ENCODE data around the gene SLIT3.
A peak's percentile ranks its signal among the peaks of the same experiment; 100 is the strongest.
"Not testable (repeated sequence)": the region's sequence is repeated elsewhere in the genome, so short reads cannot be mapped to it uniquely, and the experiment has no call there.

Gene SLIT3

GRCh38 chr5:168669156-168669555 lies 631.8 kb downstream of the SLIT3 start:
- DNase-seq (ENCODE audit: low spot score), result no peak

- DNase-seq (ENCODE audit: low spot score), result no peak
These were observed 632.9 kb downstream of the SLIT3 start for GRCh38 chr5:168668078-168668477.

- DNase-seq (ENCODE audit: low spot score), result no peak
These were observed 633.6 kb downstream of the SLIT3 start for GRCh38 chr5:168667301-168667840.

- DNase-seq (ENCODE audit: low spot score), result no peak
These were observed 634.6 kb downstream of the SLIT3 start for GRCh38 chr5:168666356-168666755.

- no peak for DNase-seq (ENCODE audit: low spot score)
These were observed 637.5 kb downstream of the SLIT3 start for GRCh38 chr5:168663276-168664004.

GRCh38 chr5:168661593-168662485 lies 639.1 kb downstream of the SLIT3 start:
- DNase-seq (ENCODE audit: low spot score), result no peak

GRCh38 chr5:168660691-168661090 lies 640.2 kb downstream of the SLIT3 start:
- DNase-seq (ENCODE audit: low spot score), result no peak

- no peak for DNase-seq (ENCODE audit: low spot score)
These were observed 641.6 kb downstream of the SLIT3 start for GRCh38 chr5:168659286-168659847.

- no peak for DNase-seq (ENCODE audit: low spot score)
These were observed 642.5 kb downstream of the SLIT3 start for GRCh38 chr5:168658394-168658793.

GRCh38 chr5:168656633-168657032 lies 644.3 kb downstream of the SLIT3 start:
- no peak for DNase-seq (ENCODE audit: low spot score)

- no peak for DNase-seq (ENCODE audit: low spot score)
These were observed 645.6 kb downstream of the SLIT3 start for GRCh38 chr5:168655316-168655715.

GRCh38 chr5:168654211-168654721 lies 646.7 kb downstream of the SLIT3 start:
- DNase-seq (ENCODE audit: low spot score), result no peak

GRCh38 chr5:168653626-168654025 lies 647.3 kb downstream of the SLIT3 start:
- no peak for DNase-seq (ENCODE audit: low spot score)

- DNase-seq (ENCODE audit: low spot score), result peak; percentile 44
These were observed 649.3 kb downstream of the SLIT3 start for GRCh38 chr5:168651648-168652047.

GRCh38 chr5:168649306-168649705 lies 651.6 kb downstream of the SLIT3 start:
- DNase-seq (ENCODE audit: low spot score), result no peak

- no peak for DNase-seq (ENCODE audit: low spot score)
These were observed 652.4 kb downstream of the SLIT3 start for GRCh38 chr5:168648576-168648975.

GRCh38 chr5:168648016-168648415 lies 652.9 kb downstream of the SLIT3 start:
- DNase-seq (ENCODE audit: low spot score), result no peak

GRCh38 chr5:168647083-168647482 lies 653.9 kb downstream of the SLIT3 start:
- DNase-seq (ENCODE audit: low spot score), result no peak

GRCh38 chr5:168646335-168646734 lies 654.6 kb downstream of the SLIT3 start:
- DNase-seq (ENCODE audit: low spot score), result no peak

GRCh38 chr5:168645195-168645594 lies 655.7 kb downstream of the SLIT3 start:
- DNase-seq (ENCODE audit: low spot score), result no peak

GRCh38 chr5:168642019-168642418 lies 658.9 kb downstream of the SLIT3 start:
- DNase-seq (ENCODE audit: low spot score), result no peak

- DNase-seq (ENCODE audit: low spot score), result not testable (repeated sequence)
These were observed 662.1 kb downstream of the SLIT3 start for GRCh38 chr5:168638846-168639245.
